ENCODE measurements around the gene SYT3. TPM values are rescaled to one million over a fixed set of nuclear protein-coding genes. Genes with fewer than 3 reads are reported as not detected.

Gene SYT3
- total and polyA plus RNA-seq, 2 donors (not counting 3 experiments of a cell fraction or from before 2014, with no cell fraction given) = 0.11 to 0.53 TPM

DNA sequence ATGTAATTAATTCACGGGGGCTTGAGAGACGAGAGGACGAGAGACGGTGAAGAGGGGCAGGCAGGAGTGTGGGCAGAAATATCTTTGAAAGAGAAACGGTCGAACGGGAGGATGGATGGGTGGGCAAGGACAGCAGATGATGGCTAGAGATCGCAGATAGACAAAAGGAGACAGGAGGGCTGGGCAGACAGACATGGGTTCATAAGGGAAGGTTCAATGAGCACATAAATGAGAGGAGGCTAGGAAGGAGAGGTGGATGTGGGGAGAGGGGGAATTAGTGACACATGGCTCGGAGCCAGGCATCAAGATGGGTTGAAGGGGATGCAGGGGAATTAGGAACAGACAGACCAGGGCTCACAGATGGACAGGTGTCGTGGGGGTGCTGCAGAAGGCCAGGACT, 1.1 kb downstream of the SYT3 start:
- no peak overlapping the region for H3K4me3 ChIP-seq (replicated peaks in 1 of 3; ENCODE audit: insufficient read depth in 1 of 3, low read depth in 1 of 3, low read length in 3 of 3)
- dilution Hi-C loops (cut with MboI; ENCODE audit: extremely low pct_ligation_motif_present, low sequenced_read_pairs) = no loop called here
- FAIRE-seq (no peak), DNase-seq (ENCODE audit: low read depth, low spot score) (no peak)
- TF ChIP-seq, protein P1, sequence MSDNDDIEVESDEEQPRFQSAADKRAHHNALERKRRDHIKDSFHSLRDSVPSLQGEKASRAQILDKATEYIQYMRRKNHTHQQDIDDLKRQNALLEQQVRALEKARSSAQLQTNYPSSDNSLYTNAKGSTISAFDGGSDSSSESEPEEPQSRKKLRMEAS (IDR thresholded peaks at IDR 0.05; ENCODE audit: insufficient read depth, insufficient read length) = no peak
- TF ChIP-seq FOS (IDR thresholded peaks at IDR 0.05; ENCODE audit: borderline replicate concordance, insufficient read depth, low read length) (no peak), POLR2AphosphoS5 (IDR thresholded peaks at IDR 0.05; ENCODE audit: insufficient read depth, low read depth, low read length) (no peak), MYC (IDR thresholded peaks at IDR 0.05; ENCODE audit: low read depth, low read length) (no peak), POLR2A (IDR thresholded peaks at IDR 0.05; ENCODE audit: low read depth, low read length) (no peak), JUN (IDR thresholded peaks at IDR 0.05; ENCODE audit: borderline replicate concordance, insufficient read depth, insufficient read length, low read depth) (no peak)
- ChIA-PET CTCF (no interaction called here), POLR2A (interaction anchor here (0.7 kb wide), 1 partner anchor 96 kb away, joined by 4 read pairs; no protein-coding TSS in a partner anchor)
- no TSS peak for BruUV-seq (replicated peaks)
- H3K9me1 ChIP-seq (replicated peaks; ENCODE audit: control insufficient read depth, extremely low read depth, insufficient read depth, low read length) = no peaks in the 10 kb centered on the region
- intact Hi-C loops (cut with micrococcal nuclease) = no loop called here
- H3K4me1 ChIP-seq (ENCODE audit: control insufficient read depth, extremely low read depth, insufficient read depth, low read length) = no peaks in the 10 kb centered on the region
- no peaks in the 10 kb centered on the region for H3K9me3 ChIP-seq (replicated peaks; ENCODE audit: control insufficient read depth, insufficient read depth, low read length)
- H2AFZ ChIP-seq (ENCODE audit: low read depth, low read length) = no peak overlapping the region
- no peak overlapping the region for H3K9ac ChIP-seq (replicated peaks; ENCODE audit: extremely low read depth, insufficient read depth, low read length)
- H4K20me1 ChIP-seq (replicated peaks; ENCODE audit: control insufficient read depth, extremely low read depth, insufficient read depth, low read length) = no peaks in the 10 kb centered on the region
- peaks cover 20 to 22% of the 10 kb centered on the region in 2 experiments for H3K27me3 ChIP-seq (ENCODE audit: control insufficient read depth in 2 of 2, insufficient read depth in 2 of 2, low read length in 2 of 2)
- H3K79me2 ChIP-seq (ENCODE audit: control insufficient read depth, insufficient read depth, low read length) = no peaks in the 10 kb centered on the region
- no peaks in the 10 kb centered on the region for H3K36me3 ChIP-seq (ENCODE audit: control insufficient read depth in 2 of 2, extremely low read depth in 1 of 2, insufficient read depth in 2 of 2, low read length in 2 of 2)
- no peak overlapping the region for H3K4me2 ChIP-seq (ENCODE audit: insufficient read depth, low read length)
- H3K27ac ChIP-seq (ENCODE audit: insufficient read depth, low read depth, low read length) = no peak overlapping the region

DNA sequence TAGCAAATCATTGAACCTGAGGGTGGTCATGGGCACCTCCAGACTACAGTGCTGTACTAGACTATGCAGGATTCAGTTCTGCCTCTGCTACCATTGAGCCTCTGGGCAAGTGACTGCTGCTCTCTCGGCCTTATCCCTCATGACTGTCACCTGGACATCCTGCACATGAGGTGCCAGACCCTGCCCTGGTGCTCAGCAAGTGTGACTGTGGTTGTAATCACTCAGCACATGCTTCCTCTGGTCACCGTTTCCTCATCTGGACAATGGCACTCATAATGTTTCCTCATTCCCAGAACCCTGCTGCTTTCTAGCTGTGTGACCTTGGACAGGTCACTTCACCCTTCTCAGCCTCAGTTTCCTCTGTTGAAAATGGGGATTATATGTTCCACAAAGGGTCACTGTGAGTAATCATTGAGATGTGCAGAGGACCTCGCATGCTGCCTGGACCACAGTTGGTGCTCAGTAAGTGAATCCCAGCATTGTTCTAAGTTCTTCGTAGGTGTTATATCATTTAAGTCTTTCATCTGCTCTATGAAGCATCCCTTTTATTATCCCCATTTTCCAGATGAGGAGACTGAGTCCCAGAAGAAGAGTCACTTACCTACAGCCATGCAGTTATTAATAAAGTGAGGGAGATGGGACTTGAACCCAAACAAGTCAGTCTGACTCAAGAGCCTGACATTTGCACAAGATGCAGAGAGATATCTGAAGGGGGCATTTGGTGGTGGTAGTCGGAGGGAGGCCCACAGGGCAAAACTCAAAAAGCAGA, 3.2 kb downstream of the SYT3 start:
- Histone ChIP-seq H3K4me1 (ENCODE audit: control insufficient read depth, extremely low read depth, insufficient read depth, low read length) (no peaks in the 10 kb centered on the region), H2AFZ (ENCODE audit: low read depth, low read length) (no peak overlapping the region), H3K9ac (replicated peaks; ENCODE audit: extremely low read depth, insufficient read depth, low read length) (no peak overlapping the region), H3K79me2 (ENCODE audit: control insufficient read depth, insufficient read depth, low read length) (no peaks in the 10 kb centered on the region), H3K27me3 (ENCODE audit: control insufficient read depth in 2 of 2, insufficient read depth in 2 of 2, low read length in 2 of 2) (peaks cover 20 to 22% of the 10 kb centered on the region in 2 experiments), H4K20me1 (replicated peaks; ENCODE audit: control insufficient read depth, extremely low read depth, insufficient read depth, low read length) (no peaks in the 10 kb centered on the region), H3K4me2 (ENCODE audit: insufficient read depth, low read length) (no peak overlapping the region), H3K9me3 (replicated peaks; ENCODE audit: control insufficient read depth, insufficient read depth, low read length) (no peaks in the 10 kb centered on the region), H3K36me3 (ENCODE audit: control insufficient read depth in 2 of 2, extremely low read depth in 1 of 2, insufficient read depth in 2 of 2, low read length in 2 of 2) (no peaks in the 10 kb centered on the region), H3K27ac (ENCODE audit: insufficient read depth, low read depth, low read length) (no peak overlapping the region), H3K9me1 (replicated peaks; ENCODE audit: control insufficient read depth, extremely low read depth, insufficient read depth, low read length) (no peaks in the 10 kb centered on the region), H3K4me3 (replicated peaks in 1 of 3; ENCODE audit: insufficient read depth in 1 of 3, low read depth in 1 of 3, low read length in 3 of 3) (no peak overlapping the region)
- dilution Hi-C loops (cut with MboI; ENCODE audit: extremely low pct_ligation_motif_present, low sequenced_read_pairs) = no loop called here
- no TSS peak for BruUV-seq (replicated peaks)
- FAIRE-seq = no peak
- TF ChIP-seq EZH2 (IDR thresholded peaks at IDR 0.05; ENCODE audit: borderline replicate concordance, low read depth, low read length, severe bottlenecking) = no peak
- TF ChIP-seq MYC (IDR thresholded peaks at IDR 0.05; ENCODE audit: low read depth, low read length) = no peak
- no peak for TF ChIP-seq POLR2A (IDR thresholded peaks at IDR 0.05; ENCODE audit: low read depth, low read length)
- TF ChIP-seq JUN (IDR thresholded peaks at IDR 0.05; ENCODE audit: borderline replicate concordance, insufficient read depth, insufficient read length, low read depth) = no peak
- no peak for TF ChIP-seq POLR2AphosphoS5 (IDR thresholded peaks at IDR 0.05; ENCODE audit: insufficient read depth, low read depth, low read length)
- TF ChIP-seq, protein P1 (IDR thresholded peaks at IDR 0.05; ENCODE audit: insufficient read depth, insufficient read length) = no peak
- DNase-seq (ENCODE audit: low read depth, low spot score) = no peak
- ChIA-PET CTCF (no interaction called here), POLR2A (no interaction called here)
- intact Hi-C loops (cut with micrococcal nuclease) = no loop called here
